H1 (cell line): ENCODE data around the gene ATP11C. TPM values are rescaled to one million over a fixed set of nuclear protein-coding genes. Genes with fewer than 3 reads are reported as not detected.

Source experiments
- CTCF ChIA-PET: fragments of 300-600 bp; sonication (Branson Sonifier 250); formaldehyde crosslinking; loops from one replicate; lab custom pipeline; 2021; ENCODE audit not compliant: partially characterized antibody; lab: Charles Lee
- POLR2A ChIA-PET: fragments of 300-600 bp; sonication (Branson Sonifier 250); formaldehyde crosslinking; loops from one replicate; lab custom pipeline; 2021; ENCODE audit warnings: inconsistent platforms; ENCODE audit not compliant: partially characterized antibody; lab: Charles Lee
- DNase-seq, 2 experiments: peaks; one replicate each; pipeline versions ENCODE4 v3.0.0 to v3.0.0-alpha.2; 2010 to 2022; ENCODE audit warnings: low spot score in 2 of 2, low read depth in 1 of 2, mixed read lengths in 1 of 2
- FAIRE-seq: peaks from 2 replicates; lab custom pipeline; 2011; peaks lifted over from hg19 to GRCh38; lab: Jason Lieb, UNC
- H2AFZ ChIP-seq: 2 replicates; pipeline ENCODE4 v1.8.1; 2012; ENCODE audit warnings: low read length, inconsistent platforms
- H2AK5ac ChIP-seq: 2 replicates; pipeline ENCODE4 v1.6.1; 2013; ENCODE audit warnings: low read depth, low read length
- H2BK120ac ChIP-seq: replicated peaks from 2 replicates; pipeline ENCODE3; 2013; ENCODE audit warnings: low read depth, low read length, inconsistent platforms
- H2BK12ac ChIP-seq: 2 replicates; pipeline ENCODE4 v1.6.1; 2013; ENCODE audit warnings: low read depth, low read length
- H2BK15ac ChIP-seq: 2 replicates; pipeline ENCODE4 v1.6.1; 2013; ENCODE audit warnings: low read length
- H2BK20ac ChIP-seq: 2 replicates; pipeline ENCODE4 v1.6.1; 2013; ENCODE audit warnings: low read length
- H2BK5ac ChIP-seq: 2 replicates; pipeline ENCODE4 v1.6.1; 2013; ENCODE audit warnings: low read depth, low read length
- H3K14ac ChIP-seq: 2 replicates; pipeline ENCODE4 v1.6.1; 2013; ENCODE audit warnings: inconsistent platforms; ENCODE audit not compliant: insufficient read length
- H3K18ac ChIP-seq: 2 replicates; pipeline ENCODE4 v1.6.1; 2013; ENCODE audit warnings: low read length; ENCODE audit errors: extremely low read depth
- H3K23ac ChIP-seq: 2 replicates; pipeline ENCODE4 v1.6.1; 2013; ENCODE audit warnings: inconsistent platforms; ENCODE audit not compliant: insufficient read length
- H3K23me2 ChIP-seq: 2 replicates; pipeline ENCODE4 v1.6.1; 2013; ENCODE audit warnings: low read depth, low read length
- H3K27ac ChIP-seq: 2 replicates; pipeline ENCODE4 v1.6.1; 2011; ENCODE audit warnings: low read depth, low read length, inconsistent platforms
- H3K27me3 ChIP-seq, 4 experiments: replicated peaks in 1 of 4; 1 replicate in 1 of 4; 2 replicates in 3 of 4; pipeline versions ENCODE4 v1.6.1 to v1.8.1; 2011 to 2013; ENCODE audit warnings: low read length in 3 of 4, mild to moderate bottlenecking in 3 of 4, inconsistent platforms in 2 of 4, mixed read lengths in 2 of 4, moderate library complexity in 1 of 4; ENCODE audit not compliant: control insufficient read depth in 3 of 4, insufficient read depth in 3 of 4; ENCODE audit errors: extremely low read depth in 1 of 4
- H3K36me3 ChIP-seq, 4 experiments: 2 replicates each; pipeline versions ENCODE4 v1.6.1 to v1.8.1; 2011 to 2013; ENCODE audit warnings: mild to moderate bottlenecking in 4 of 4, low read length in 3 of 4, moderate library complexity in 2 of 4, control low read depth in 1 of 4, inconsistent platforms in 1 of 4; ENCODE audit not compliant: insufficient read depth in 4 of 4, control insufficient read depth in 2 of 4
- H3K4ac ChIP-seq: replicated peaks from 2 replicates; pipeline ENCODE3; 2013; ENCODE audit warnings: low read length, low read depth, mixed read lengths, inconsistent platforms; ENCODE audit not compliant: insufficient read length
- H3K4me1 ChIP-seq, 4 experiments: replicated peaks in 1 of 4; 1 replicate in 1 of 4; 2 replicates in 3 of 4; pipeline versions ENCODE4 v1.6.1 to v1.8.1; 2011 to 2013; ENCODE audit warnings: low read length in 3 of 4, inconsistent platforms in 2 of 4, mixed read lengths in 1 of 4; ENCODE audit not compliant: insufficient read depth in 4 of 4, control insufficient read depth in 3 of 4
- H3K4me2 ChIP-seq, 2 experiments: 2 replicates each; pipeline versions ENCODE4 v1.6.1 to v1.8.1; 2011 to 2013; ENCODE audit warnings: low read depth in 2 of 2, low read length in 2 of 2, control low read depth in 1 of 2, inconsistent platforms in 1 of 2, mild to moderate bottlenecking in 1 of 2; ENCODE audit not compliant: insufficient read depth in 1 of 2
- H3K4me3 ChIP-seq, 4 experiments: fragments of 200-600, 300-600 bp in 1 of 4; sonication (generic), shearing (Covaris generic), sonication (Bioruptor Twin) in 1 of 4; 2 replicates each; pipeline versions ENCODE4 v1.5.1 to v1.8.1; 2011 to 2016; ENCODE audit warnings: low read length in 4 of 4, low read depth in 3 of 4, control low read depth in 2 of 4, inconsistent platforms in 2 of 4, mild to moderate bottlenecking in 2 of 4, mixed read lengths in 1 of 4, moderate library complexity in 1 of 4; ENCODE audit not compliant: insufficient read depth in 2 of 4; ENCODE audit errors: extremely low read depth in 1 of 4
- H3K56ac ChIP-seq: replicated peaks from 2 replicates; pipeline ENCODE3; 2013; ENCODE audit warnings: low read depth, mild to moderate bottlenecking, mixed read lengths, low read length, inconsistent platforms; ENCODE audit not compliant: insufficient read length
- H3K79me1 ChIP-seq: 2 replicates; pipeline ENCODE4 v1.6.1; 2013; ENCODE audit warnings: low read depth, low read length, control low read depth
- H3K79me2 ChIP-seq, 2 experiments: 2 replicates each; pipeline versions ENCODE4 v1.6.1 to v1.8.1; 2012 to 2013; ENCODE audit warnings: low read length in 2 of 2, mild to moderate bottlenecking in 2 of 2, inconsistent platforms in 1 of 2; ENCODE audit not compliant: insufficient read depth in 2 of 2, control insufficient read depth in 1 of 2
- H3K9ac ChIP-seq, 4 experiments: replicated peaks in 1 of 4; 1 replicate in 1 of 4; 2 replicates in 3 of 4; pipeline versions ENCODE4 v1.6.1 to v1.8.1; 2011 to 2013; ENCODE audit warnings: low read depth in 3 of 4, low read length in 3 of 4, control low read depth in 2 of 4, mild to moderate bottlenecking in 2 of 4, moderate library complexity in 2 of 4, inconsistent platforms in 1 of 4; ENCODE audit errors: extremely low read depth in 1 of 4
- H3K9me3 ChIP-seq, 2 experiments: 2 replicates each; pipeline versions ENCODE4 v1.6.1 to v1.8.1; 2012 to 2013; ENCODE audit warnings: mild to moderate bottlenecking in 2 of 2, moderate library complexity in 2 of 2, control low read depth in 1 of 2, inconsistent platforms in 1 of 2, low read depth in 1 of 2, low read length in 1 of 2, mixed read lengths in 1 of 2; ENCODE audit not compliant: insufficient read depth in 2 of 2
- H4K20me1 ChIP-seq, 2 experiments: replicated peaks in 1 of 2; 2 replicates each; pipeline versions ENCODE3 to v1.8.1; 2011 to 2013; ENCODE audit warnings: inconsistent platforms in 2 of 2, low read length in 2 of 2, mild to moderate bottlenecking in 1 of 2; ENCODE audit not compliant: insufficient read depth in 2 of 2, control insufficient read depth in 1 of 2
- H4K5ac ChIP-seq: 2 replicates; pipeline ENCODE4 v1.6.1; 2013; ENCODE audit warnings: low read length, low read depth, mixed read lengths, inconsistent platforms; ENCODE audit not compliant: insufficient read length
- H4K8ac ChIP-seq: 2 replicates; pipeline ENCODE4 v1.8.0; 2013; ENCODE audit warnings: mild to moderate bottlenecking, moderate library complexity, low read length, inconsistent platforms; ENCODE audit not compliant: insufficient read depth; ENCODE audit errors: extremely low read depth
- H4K91ac ChIP-seq: replicated peaks from 2 replicates; pipeline ENCODE3; 2013; ENCODE audit warnings: low read length, mixed read lengths, inconsistent platforms; ENCODE audit not compliant: insufficient read length
- PHF8 ChIP-seq: fragments of 200-600 bp; sonication (generic); conservative IDR thresholded peaks from 2 replicates; pipeline ENCODE4 v1.7.1; 2012; ENCODE audit warnings: low read depth, mild to moderate bottlenecking, inconsistent platforms, low read length, moderate library complexity
- POLR2AphosphoS5 ChIP-seq: IDR thresholded peaks from 2 replicates; pipeline ENCODE4 v1.6.1; 2011; ENCODE audit warnings: low read depth, low read length
- SRF ChIP-seq: IDR thresholded peaks from 2 replicates; pipeline ENCODE4 v1.6.1; 2011; ENCODE audit warnings: mild to moderate bottlenecking, low read depth, low read length, moderate library complexity
- WGBS, 2 experiments: shearing (Covaris generic) in 1 of 2; methylation state at CpG; one replicate each; pipeline versions ENCODE4 v1.1.6 to v1.1.7; 2013 to 2015; ENCODE audit warnings: low lambda C conversion rate in 2 of 2, mixed read lengths in 2 of 2, inconsistent platforms in 1 of 2, low coverage in 1 of 2, missing lambda C conversion rate in 1 of 2; ENCODE audit not compliant: insufficient replicate concordance in 2 of 2, insufficient coverage in 1 of 2, insufficient read length in 1 of 2; ENCODE audit errors: extremely low coverage in 1 of 2, missing lambda C conversion rate in 1 of 2; 5-methylcytosine and 5-hydroxymethylcytosine counted together
- polyA plus RNA-seq, 7 experiments: library from polyadenylated mRNA; depleted of rRNA in 3 of 7; stranded (reverse) in 5 of 7; unstranded in 2 of 7; fragments of >200 nt in 5 of 7; fragments of 200-250 nt in 2 of 7; gene quantifications; 1 replicate in 5 of 7; 2 replicates in 1 of 7; 4 replicates in 1 of 7; pipeline versions ENCODE4 v1.2.1 to v1.2.3, GENCODE V29; 2011 to 2013; ENCODE audit warnings: missing spikeins in 2 of 7, mixed read lengths in 2 of 7
- total RNA-seq: library from RNA; stranded (reverse); fragmentation: NEBNext Ultra II Directional; extraction: Animal tissue kit (Norgen Biotek cat#: 25700); gene quantifications from 2 replicates; pipeline ENCODE4 v1.2.1, GENCODE V29; 2021
- TF ChIP-seq, protein P1 (sequence below): IDR thresholded peaks from 2 replicates; pipeline ENCODE4 v1.6.1; 2012; ENCODE audit warnings: inconsistent platforms

ATP11C gene
- total and polyA plus RNA-seq, 2 of the 8 experiments (the other 6 are each of a cell fraction or from before 2014, with no cell fraction given), result 14.7 to 52.1 TPM

DNA sequence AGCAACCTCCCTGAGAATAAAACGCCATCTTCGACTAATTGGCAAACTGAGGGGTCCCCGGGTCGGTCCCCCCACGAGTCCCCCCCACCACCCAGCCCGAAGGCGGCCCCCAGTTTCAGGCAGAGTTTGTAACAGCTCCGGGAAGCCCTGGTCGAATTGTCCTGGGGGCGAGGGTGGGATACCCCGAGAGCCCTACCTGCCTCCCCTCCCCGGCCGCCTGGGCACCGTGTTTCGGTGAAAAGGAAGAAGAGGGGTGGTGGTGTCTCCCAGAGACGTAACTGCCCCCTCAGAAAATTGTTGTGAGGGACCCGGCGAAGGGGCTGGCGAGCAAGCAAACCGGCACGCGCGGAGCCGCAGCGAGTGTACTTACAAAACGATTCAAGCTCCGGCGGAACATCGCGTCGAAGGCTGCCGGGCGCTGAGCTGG lies 1.2 kb downstream of the ATP11C start:
- H3K79me2 ChIP-seq, result peaks cover 0 to 48% of the 10 kb centered on the region in 2 experiments; a peak in 3 of 4 replicates
- no peak for DNase-seq
- no peaks in the 10 kb centered on the region for H3K79me1 ChIP-seq
- no peak overlapping the region for H2BK20ac ChIP-seq
- FAIRE-seq, result no peak
- H4K8ac ChIP-seq, result 0 out of 2 replicates have a peak overlapping the region, but pooled peaks have one; percentile 25
- WGBS, 2 experiments, result 0% methylated on average over 8 of the region's 33 CpGs; no CpG with 5 or more reads in 1 of the 2 experiments
- no peak overlapping the region for H3K4ac ChIP-seq
- H2BK5ac ChIP-seq, result no peak overlapping the region
- no peak overlapping the region for H2AFZ ChIP-seq
- H3K4me1 ChIP-seq, result peaks cover 0 to 7% (median 2%) of the 10 kb centered on the region in 4 experiments; a peak in 3 of 7 replicates
- H3K23ac ChIP-seq, result no peak overlapping the region
- H3K4me3 ChIP-seq, result peak overlapping the region; percentile 57 to 84 (median 71)
- no peaks in the 10 kb centered on the region for H3K9me3 ChIP-seq
- peaks cover 2% of the 10 kb centered on the region; the same call in 1 of the 2 replicates for H3K23me2 ChIP-seq
- no peak overlapping the region for H2BK12ac ChIP-seq
- H3K56ac ChIP-seq, result no peak overlapping the region
- H2BK15ac ChIP-seq, result no peak overlapping the region
- peak overlapping the region; percentile 45 to 76 (median 69); a peak in 5 of 7 replicates for H3K9ac ChIP-seq
- H3K27me3 ChIP-seq, result no peaks in the 10 kb centered on the region
- no peak overlapping the region for H4K5ac ChIP-seq
- no peaks in the 10 kb centered on the region for H3K36me3 ChIP-seq
- H4K91ac ChIP-seq, result no peak overlapping the region
- TF ChIP-seq POLR2AphosphoS5, result no peak
- TF ChIP-seq PHF8, result 0 out of 2 replicates have a peak, but pooled peaks have one; percentile 24
- TF ChIP-seq, protein P1, sequence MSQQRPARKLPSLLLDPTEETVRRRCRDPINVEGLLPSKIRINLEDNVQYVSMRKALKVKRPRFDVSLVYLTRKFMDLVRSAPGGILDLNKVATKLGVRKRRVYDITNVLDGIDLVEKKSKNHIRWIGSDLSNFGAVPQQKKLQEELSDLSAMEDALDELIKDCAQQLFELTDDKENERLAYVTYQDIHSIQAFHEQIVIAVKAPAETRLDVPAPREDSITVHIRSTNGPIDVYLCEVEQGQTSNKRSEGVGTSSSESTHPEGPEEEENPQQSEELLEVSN, result no peak
- TF ChIP-seq SRF, result no peak
- no peak overlapping the region; the same call in 1 of the 2 replicates for H3K18ac ChIP-seq
- H3K4me2 ChIP-seq, result peak overlapping the region; percentile 76 to 79
- H2AK5ac ChIP-seq, result no peak overlapping the region
- H3K14ac ChIP-seq, result no peak overlapping the region
- H4K20me1 ChIP-seq, result peaks cover 0 to 3% of the 10 kb centered on the region in 2 experiments
- no peak overlapping the region for H3K27ac ChIP-seq
- ChIA-PET CTCF (no interaction called here), POLR2A (interaction anchor here (1.0 to 1.4 kb wide), 3 partner anchors 17 to 728 kb away, joined by 3 read pairs; no protein-coding TSS in a partner anchor)
- H2BK120ac ChIP-seq, result no peak overlapping the region
